GM23338 (cell line): ENCODE results near the gene SEMA4D. TPM values are rescaled to one million over a fixed set of nuclear protein-coding genes. Genes with fewer than 3 reads are reported as not detected.
A peak's percentile ranks its signal among the peaks of the same experiment; 100 is the strongest.

ENCODE experiments used
- ATAC-seq: fragments of 200-7000 bp; cut with Tn5 transposase; 3 replicates; pipeline ENCODE4 v1.9.1; 2020
- DNase-seq: peaks from one replicate; pipeline ENCODE4 v3.0.0-alpha.2; 2015; ENCODE audit warnings: low spot score
- H2AFZ ChIP-seq: fragments of 200-600 bp; sonication (generic); 2 replicates; pipeline ENCODE4 v1.8.0; 2016; ENCODE audit warnings: antibody characterized with exemption, mild to moderate bottlenecking, moderate library complexity
- H3F3A ChIP-seq: fragments of 200-600 bp; sonication (generic); replicated peaks from 2 replicates; pipeline ENCODE4 v1.8.0; 2017; ENCODE audit warnings: antibody characterized with exemption, mixed run types, low read depth
- H3K27ac ChIP-seq: fragments of 200-600 bp; sonication (generic); 2 replicates; pipeline ENCODE4 v1.6.1; 2016; ENCODE audit warnings: low read depth
- H3K27me3 ChIP-seq: fragments of 200-600 bp; sonication (generic); 2 replicates; pipeline ENCODE4 v1.8.0; 2016; ENCODE audit warnings: mild to moderate bottlenecking, mixed run types, moderate library complexity; ENCODE audit not compliant: insufficient read depth
- H3K36me3 ChIP-seq: fragments of 200-600 bp; sonication (generic); 2 replicates; pipeline ENCODE4 v1.8.0; 2016; ENCODE audit warnings: mild to moderate bottlenecking; ENCODE audit not compliant: insufficient read depth
- H3K4me1 ChIP-seq: fragments of 200-600 bp; sonication (generic); 2 replicates; pipeline ENCODE4 v1.8.0; 2016; ENCODE audit warnings: mild to moderate bottlenecking, moderate library complexity; ENCODE audit not compliant: insufficient read depth
- H3K4me2 ChIP-seq: fragments of 200-600 bp; sonication (generic); 2 replicates; pipeline ENCODE4 v1.7.1; 2017; ENCODE audit warnings: mixed run types
- H3K4me3 ChIP-seq: fragments of 200-600 bp; sonication (generic); 2 replicates; pipeline ENCODE4 v1.6.1; 2016; ENCODE audit warnings: mixed run types
- H3K79me2 ChIP-seq: fragments of 200-600 bp; sonication (generic); replicated peaks from 2 replicates; pipeline ENCODE4 v1.8.0; 2017; ENCODE audit warnings: mild to moderate bottlenecking; ENCODE audit not compliant: insufficient read depth
- H3K9me2 ChIP-seq: fragments of 200-600 bp; sonication (generic); 2 replicates; pipeline ENCODE4 v1.8.0; 2017; ENCODE audit not compliant: insufficient read depth
- H4K20me1 ChIP-seq: fragments of 200-600 bp; sonication (generic); replicated peaks from 2 replicates; pipeline ENCODE4 v1.8.0; 2017; ENCODE audit warnings: mild to moderate bottlenecking; ENCODE audit not compliant: insufficient read depth
- H3K27ac Mint-ChIP-seq: 2 replicates; pipeline ENCODE4 v1.8.0; 2020; ENCODE audit warnings: inconsistent platforms, mild to moderate bottlenecking, moderate library complexity, mixed read lengths
- H3K27me3 Mint-ChIP-seq: 3 replicates; pipeline ENCODE4 v1.8.0; 2022; ENCODE audit warnings: low read depth, mild to moderate bottlenecking, moderate library complexity, mixed read lengths, inconsistent platforms; ENCODE audit not compliant: insufficient read depth, poor library complexity
- H3K36me3 Mint-ChIP-seq: 3 replicates; pipeline ENCODE4 v1.8.0; 2021; ENCODE audit warnings: low read depth, mild to moderate bottlenecking, inconsistent platforms, moderate library complexity, mixed read lengths
- H3K4me1 Mint-ChIP-seq: 3 replicates; pipeline ENCODE4 v1.8.0; 2020; ENCODE audit warnings: mild to moderate bottlenecking, inconsistent platforms, mixed read lengths
- H3K4me3 Mint-ChIP-seq: 3 replicates; pipeline ENCODE4 v1.8.0; 2021; ENCODE audit warnings: moderate library complexity, mild to moderate bottlenecking, inconsistent platforms, mixed read lengths
- H3K9me3 Mint-ChIP-seq: 3 replicates; pipeline ENCODE4 v1.8.0; 2020; ENCODE audit warnings: moderate library complexity, mild to moderate bottlenecking, inconsistent platforms, mixed read lengths
- CREB1 ChIP-seq: fragments of 250-450 bp; sonication (Bioruptor Pico); IDR thresholded peaks from 2 replicates; pipeline ENCODE4 v1.5.0; 2020; ENCODE audit warnings: low read depth, mild to moderate bottlenecking, moderate library complexity
- CTCF ChIP-seq, 2 experiments: fragments of 200-600 bp in 1 of 2; sonication (generic) in 1 of 2; conservative IDR thresholded peaks; 2 replicates each; pipeline versions ENCODE4 v1.5.1 to v1.6.1; 2016 to 2017; ENCODE audit warnings: antibody characterized with exemption in 2 of 2, low read depth in 2 of 2, mild to moderate bottlenecking in 2 of 2, moderate library complexity in 1 of 2
- EZH2 ChIP-seq: fragments of 200-600 bp; sonication (generic); IDR thresholded peaks from one replicate; pipeline ENCODE4 v1.8.0; 2017; ENCODE audit warnings: antibody characterized with exemption, mild to moderate bottlenecking, low read depth; ENCODE audit not compliant: unreplicated experiment
- EZH2phosphoT487 ChIP-seq: fragments of 200-600 bp; sonication (generic); IDR thresholded peaks from one replicate; pipeline ENCODE4 v1.8.1; 2018; ENCODE audit warnings: antibody characterized with exemption; ENCODE audit not compliant: unreplicated experiment
- JUNB ChIP-seq: IDR thresholded peaks from one replicate; pipeline ENCODE4 v1.6.1; 2016; ENCODE audit warnings: antibody characterized with exemption; ENCODE audit not compliant: unreplicated experiment
- NANOG ChIP-seq: IDR thresholded peaks from 2 replicates; pipeline ENCODE4 v1.6.1; 2016; ENCODE audit warnings: antibody characterized with exemption, borderline replicate concordance
- POLR2AphosphoS5 ChIP-seq: IDR thresholded peaks from 2 replicates; pipeline ENCODE4 v1.6.1; 2016; ENCODE audit warnings: antibody characterized with exemption, low read depth
- REST ChIP-seq: IDR thresholded peaks from one replicate; pipeline ENCODE4 v1.6.1; 2018; ENCODE audit warnings: antibody characterized with exemption; ENCODE audit not compliant: unreplicated experiment
- STAT1 ChIP-seq: IDR thresholded peaks from one replicate; pipeline ENCODE4 v1.6.1; 2016; ENCODE audit warnings: antibody characterized with exemption; ENCODE audit not compliant: unreplicated experiment
- ZNF114 ChIP-seq: fragments of 250-450 bp; sonication (Bioruptor Pico); IDR thresholded peaks from 2 replicates; pipeline ENCODE4 v1.5.0; 2020; ENCODE audit warnings: mild to moderate bottlenecking, moderate library complexity
- ZNF331 ChIP-seq: fragments of 250-450 bp; sonication (Bioruptor Pico); IDR thresholded peaks from 2 replicates; pipeline ENCODE4 v1.5.0; 2020; ENCODE audit warnings: low read depth, mild to moderate bottlenecking, moderate library complexity
- polyA plus RNA-seq: library from polyadenylated mRNA; unstranded; fragments of >200 nt; fragmentation: Nextera tagmentation; extraction: Ambion mirVana; gene quantifications from 2 replicates; pipeline ENCODE4 v1.2.1, GENCODE V29; 2016
- total RNA-seq: library from RNA; depleted of rRNA; stranded (reverse); fragments of >200 nt; shearing (Covaris generic); gene quantifications from 2 replicates; pipeline ENCODE4 v1.2.3, GENCODE V29; 2014
- TF ChIP-seq, protein P1 (sequence below): IDR thresholded peaks from 2 replicates; pipeline ENCODE4 v1.6.1; 2016; ENCODE audit warnings: antibody characterized with exemption

Gene SEMA4D
- total and polyA plus RNA-seq, 2 experiments from 2014 or later: 19.3 to 63.0 TPM

- TF ChIP-seq CTCF (conservative IDR thresholded peaks at IDR 0.05; ENCODE audit: low read depth in 2 of 2): no peak
These were observed 33.5 kb downstream of the SEMA4D start (continued) for GRCh38 chr9:89464300-89464901.

DNA sequence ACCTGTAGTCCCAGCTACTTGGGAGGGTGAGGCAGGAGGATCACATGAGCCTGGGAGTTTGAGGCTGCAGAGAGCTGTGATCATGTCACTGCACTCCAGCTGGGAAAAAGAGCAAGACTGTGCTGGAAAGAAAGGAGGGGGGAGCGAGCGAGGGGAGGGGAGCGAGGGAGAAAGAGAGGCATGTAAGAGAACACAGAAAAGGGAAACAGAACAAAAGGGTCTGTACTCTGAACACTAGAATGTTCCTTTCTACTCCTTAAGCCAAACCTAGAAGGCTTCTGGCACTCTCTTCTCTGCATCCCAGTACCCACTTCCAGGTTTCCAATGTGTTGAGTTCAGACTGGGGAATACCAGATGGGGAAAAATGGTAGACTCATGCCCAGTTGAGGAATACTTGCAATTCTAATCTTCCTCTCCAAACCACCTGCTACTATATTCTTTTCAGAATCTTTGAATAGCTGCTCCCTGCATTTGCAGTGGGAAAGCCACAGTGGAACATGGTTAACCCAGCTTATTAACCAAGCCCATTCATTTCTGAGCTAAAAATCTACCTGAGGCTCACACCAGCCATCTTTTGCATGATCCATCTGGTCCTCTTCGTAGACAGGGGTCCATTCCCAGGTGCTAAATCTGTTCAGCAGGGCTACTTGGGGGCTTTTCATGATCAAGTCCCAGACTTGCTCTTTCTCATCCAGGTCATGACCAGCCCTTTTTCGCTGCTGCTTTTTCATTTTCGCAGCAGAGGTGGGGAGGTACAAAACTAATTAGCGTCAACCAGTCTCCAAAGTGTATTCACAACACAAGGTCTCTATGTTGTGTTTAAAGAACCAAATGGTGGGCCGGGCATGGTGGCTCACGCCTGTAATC, 34.9 kb downstream of the SEMA4D start:
- Histone ChIP-seq H3K4me1 (peaks cover 67% of the 10 kb centered on the region), H3K4me3 (no peak overlapping the region), H3K4me2 (no peak overlapping the region), H3K79me2 (peaks cover 94% of the 10 kb centered on the region), H3F3A (peaks cover 15% of the 10 kb centered on the region), H3K27me3 (no peaks in the 10 kb centered on the region), H3K27ac (peak overlapping the region; percentile 77; the same call in 1 of the 2 replicates), H3K9me2 (peaks cover 5% of the 10 kb centered on the region; the same call in 1 of the 2 replicates), H4K20me1 (peaks cover 12% of the 10 kb centered on the region; the same call in 1 of the 2 replicates), H2AFZ (no peak overlapping the region), H3K36me3 (no peaks in the 10 kb centered on the region)
- no peak overlapping the region for H3K4me3 Mint-ChIP-seq
- H3K4me1 Mint-ChIP-seq: peaks cover 78% of the 10 kb centered on the region
- ATAC-seq: no peak
- no peak overlapping the region for H3K27ac Mint-ChIP-seq
- peak; percentile 54 for DNase-seq
- H3K9me3 Mint-ChIP-seq: peaks cover 4% of the 10 kb centered on the region; the same call in 2 of the 3 replicates
- H3K36me3 Mint-ChIP-seq: peaks cover 12% of the 10 kb centered on the region; the same call in 2 of the 3 replicates
- H3K27me3 Mint-ChIP-seq: peaks cover 15% of the 10 kb centered on the region
- TF ChIP-seq, protein P1, sequence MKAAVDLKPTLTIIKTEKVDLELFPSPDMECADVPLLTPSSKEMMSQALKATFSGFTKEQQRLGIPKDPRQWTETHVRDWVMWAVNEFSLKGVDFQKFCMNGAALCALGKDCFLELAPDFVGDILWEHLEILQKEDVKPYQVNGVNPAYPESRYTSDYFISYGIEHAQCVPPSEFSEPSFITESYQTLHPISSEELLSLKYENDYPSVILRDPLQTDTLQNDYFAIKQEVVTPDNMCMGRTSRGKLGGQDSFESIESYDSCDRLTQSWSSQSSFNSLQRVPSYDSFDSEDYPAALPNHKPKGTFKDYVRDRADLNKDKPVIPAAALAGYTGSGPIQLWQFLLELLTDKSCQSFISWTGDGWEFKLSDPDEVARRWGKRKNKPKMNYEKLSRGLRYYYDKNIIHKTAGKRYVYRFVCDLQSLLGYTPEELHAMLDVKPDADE: no peak
- TF ChIP-seq POLR2AphosphoS5 (no peak), ZNF114 (no peak), REST (no peak), NANOG (no peak), EZH2phosphoT487 (no peak), EZH2 (no peak), ZNF331 (CRISPR knock-in tag) (no peak), STAT1 (no peak), CREB1 (CRISPR knock-in tag) (no peak), JUNB (no peak)
